Measurements from ENCODE around the gene AKAP6. TPM values are rescaled to one million over a fixed set of nuclear protein-coding genes. Genes with fewer than 3 reads are reported as not detected.

AKAP6 gene
- total and polyA plus RNA-seq, 10 of the 15 experiments (the other 5 are each of a cell fraction or from before 2014, with no cell fraction given), result 0.35 to 5.9 (median 2.2) TPM

DNA sequence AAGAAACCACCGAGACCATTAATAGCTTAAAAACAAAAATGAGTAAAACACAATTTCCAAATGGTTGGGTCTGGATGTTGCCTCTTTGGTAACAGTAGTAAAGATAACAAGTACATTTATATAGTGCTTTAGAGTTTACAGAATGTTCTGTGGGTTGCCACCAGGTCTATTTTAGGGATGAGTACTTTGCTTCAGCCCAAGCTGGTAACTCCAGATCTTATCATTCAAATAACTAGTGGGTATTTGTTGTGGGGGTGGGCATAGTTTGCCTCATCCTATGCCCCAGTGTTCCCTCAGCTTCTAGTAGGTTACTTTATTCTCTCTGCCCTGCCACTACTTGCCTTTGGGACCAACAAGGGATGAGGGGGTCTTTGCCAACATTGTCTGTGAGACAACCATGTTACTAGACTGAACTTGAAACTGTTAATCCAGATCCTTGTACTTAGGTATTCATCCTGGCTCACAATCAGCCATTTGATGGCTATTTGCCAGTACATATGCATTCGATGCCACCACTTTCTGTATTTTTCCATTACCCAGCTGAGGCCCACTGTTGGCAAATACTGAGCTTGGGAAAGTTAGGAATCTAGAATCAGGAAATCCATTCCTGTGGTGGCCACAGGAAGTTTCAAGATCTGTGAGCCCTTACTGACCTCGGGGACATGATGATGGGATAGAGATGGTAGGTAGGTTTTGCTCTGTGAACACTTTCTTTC lies 17.6 kb upstream of the AKAP6 start:
- Histone ChIP-seq H3K9ac (ENCODE audit: control insufficient read depth, insufficient read depth, low read length) (no peak overlapping the region), H3K27me3 (replicated peaks in 1 of 2; ENCODE audit: control insufficient read depth in 2 of 2, insufficient read depth in 2 of 2, low read length in 1 of 2) (no peaks in the 10 kb centered on the region), H3K9me3 (replicated peaks; ENCODE audit: control insufficient read depth, insufficient read depth, low read length) (no peaks in the 10 kb centered on the region), H3K27ac (ENCODE audit: control insufficient read depth, insufficient read depth) (no peak overlapping the region), H3K4me1 (ENCODE audit: control insufficient read depth, insufficient read depth, low read length) (no peaks in the 10 kb centered on the region), H3K79me2 (ENCODE audit: control insufficient read depth, insufficient read depth, low read length) (no peaks in the 10 kb centered on the region), H3K4me3 (no peak overlapping the region), H3K4me2 (ENCODE audit: control insufficient read depth, insufficient read depth) (no peak overlapping the region), H2AFZ (ENCODE audit: control insufficient read depth, low read depth, low read length) (no peak overlapping the region), H4K20me1 (ENCODE audit: control insufficient read depth, insufficient read depth) (no peaks in the 10 kb centered on the region), H3K36me3 (ENCODE audit: control insufficient read depth in 2 of 2, insufficient read depth in 2 of 2, low read length in 1 of 2) (no peaks in the 10 kb centered on the region)
- in situ Hi-C loops (cut with MboI) (no loop called here), intact Hi-C loops (cut with micrococcal nuclease; ENCODE audit: unreplicated experiment) (no loop called here)
- no peak for TF ChIP-seq WRNIP1 (IDR thresholded peaks at IDR 0.05; ENCODE audit: borderline replicate concordance, low read depth, low read length)
- TF ChIP-seq, protein P1, sequence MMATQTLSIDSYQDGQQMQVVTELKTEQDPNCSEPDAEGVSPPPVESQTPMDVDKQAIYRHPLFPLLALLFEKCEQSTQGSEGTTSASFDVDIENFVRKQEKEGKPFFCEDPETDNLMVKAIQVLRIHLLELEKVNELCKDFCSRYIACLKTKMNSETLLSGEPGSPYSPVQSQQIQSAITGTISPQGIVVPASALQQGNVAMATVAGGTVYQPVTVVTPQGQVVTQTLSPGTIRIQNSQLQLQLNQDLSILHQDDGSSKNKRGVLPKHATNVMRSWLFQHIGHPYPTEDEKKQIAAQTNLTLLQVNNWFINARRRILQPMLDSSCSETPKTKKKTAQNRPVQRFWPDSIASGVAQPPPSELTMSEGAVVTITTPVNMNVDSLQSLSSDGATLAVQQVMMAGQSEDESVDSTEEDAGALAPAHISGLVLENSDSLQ (IDR thresholded peaks at IDR 0.05), result no peak
- DNase-seq (ENCODE audit: low read depth, low spot score), result no peak
- no peak for FAIRE-seq
- BruUV-seq (replicated peaks), result no TSS peak
- ATAC-seq, result no peak
- ChIA-PET RAD21 (ENCODE audit: unreplicated experiment) (no interaction called here), CTCF (no interaction called here), POLR2A (no interaction called here), SMC1A (ENCODE audit: uncharacterized antibody, unreplicated experiment) (no interaction called here)
- 21% methylated on average over 3 of the region's 3 CpGs for WGBS (ENCODE audit: insufficient coverage, insufficient replicate concordance, low lambda C conversion rate, missing lambda C conversion rate)

DNA sequence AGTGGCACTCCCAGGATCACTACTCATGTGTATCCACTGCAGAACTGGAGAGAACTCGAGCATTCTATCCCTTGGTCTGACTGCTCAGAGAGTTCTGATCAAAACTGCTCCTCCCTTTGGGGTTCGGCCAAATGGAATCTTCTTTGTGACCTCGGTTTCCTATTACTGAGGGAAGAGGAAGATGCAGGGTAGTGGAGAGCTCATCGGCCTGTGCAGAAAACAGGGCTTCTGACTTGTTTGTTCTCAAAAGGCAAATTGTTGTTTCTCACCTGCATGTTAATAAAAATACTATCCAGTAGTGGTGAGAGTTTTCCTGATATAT lies 17.1 kb upstream of the AKAP6 start:
- Histone ChIP-seq H3K27ac (ENCODE audit: control insufficient read depth, insufficient read depth) (no peak overlapping the region), H3K36me3 (ENCODE audit: control insufficient read depth in 2 of 2, insufficient read depth in 2 of 2, low read length in 1 of 2) (no peaks in the 10 kb centered on the region), H3K9ac (ENCODE audit: control insufficient read depth, insufficient read depth, low read length) (no peak overlapping the region), H2AFZ (ENCODE audit: control insufficient read depth, low read depth, low read length) (no peak overlapping the region), H3K4me1 (ENCODE audit: control insufficient read depth, insufficient read depth, low read length) (no peaks in the 10 kb centered on the region), H3K27me3 (replicated peaks in 1 of 2; ENCODE audit: control insufficient read depth in 2 of 2, insufficient read depth in 2 of 2, low read length in 1 of 2) (no peaks in the 10 kb centered on the region), H3K4me3 (no peak overlapping the region), H3K79me2 (ENCODE audit: control insufficient read depth, insufficient read depth, low read length) (no peaks in the 10 kb centered on the region), H4K20me1 (ENCODE audit: control insufficient read depth, insufficient read depth) (no peaks in the 10 kb centered on the region), H3K9me3 (replicated peaks; ENCODE audit: control insufficient read depth, insufficient read depth, low read length) (no peaks in the 10 kb centered on the region), H3K4me2 (ENCODE audit: control insufficient read depth, insufficient read depth) (no peak overlapping the region)
- in situ Hi-C loops (cut with MboI), result no loop called here
- RAD21 ChIA-PET (ENCODE audit: unreplicated experiment), result no interaction called here
- BruUV-seq (replicated peaks), result no TSS peak
- DNase-seq (ENCODE audit: low read depth, low spot score) (no peak), FAIRE-seq (no peak), ATAC-seq (no peak)
- WGBS (ENCODE audit: insufficient coverage, insufficient replicate concordance, low lambda C conversion rate, missing lambda C conversion rate), result 16% methylated on average over 4 of the region's 4 CpGs
- intact Hi-C loops (cut with micrococcal nuclease; ENCODE audit: unreplicated experiment), result no loop called here
- CTCF ChIA-PET, result no interaction called here
- SMC1A ChIA-PET (ENCODE audit: uncharacterized antibody, unreplicated experiment), result no interaction called here
- POLR2A ChIA-PET, result no interaction called here
- no peak for TF ChIP-seq CBX3 (IDR thresholded peaks at IDR 0.05; ENCODE audit: borderline replicate concordance, low read depth)
- TF ChIP-seq, protein P2, sequence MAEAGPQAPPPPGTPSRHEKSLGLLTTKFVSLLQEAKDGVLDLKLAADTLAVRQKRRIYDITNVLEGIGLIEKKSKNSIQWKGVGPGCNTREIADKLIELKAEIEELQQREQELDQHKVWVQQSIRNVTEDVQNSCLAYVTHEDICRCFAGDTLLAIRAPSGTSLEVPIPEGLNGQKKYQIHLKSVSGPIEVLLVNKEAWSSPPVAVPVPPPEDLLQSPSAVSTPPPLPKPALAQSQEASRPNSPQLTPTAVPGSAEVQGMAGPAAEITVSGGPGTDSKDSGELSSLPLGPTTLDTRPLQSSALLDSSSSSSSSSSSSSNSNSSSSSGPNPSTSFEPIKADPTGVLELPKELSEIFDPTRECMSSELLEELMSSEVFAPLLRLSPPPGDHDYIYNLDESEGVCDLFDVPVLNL (IDR thresholded peaks at IDR 0.05; ENCODE audit: low read depth, low read length), result no peak
- TF ChIP-seq, protein P3, sequence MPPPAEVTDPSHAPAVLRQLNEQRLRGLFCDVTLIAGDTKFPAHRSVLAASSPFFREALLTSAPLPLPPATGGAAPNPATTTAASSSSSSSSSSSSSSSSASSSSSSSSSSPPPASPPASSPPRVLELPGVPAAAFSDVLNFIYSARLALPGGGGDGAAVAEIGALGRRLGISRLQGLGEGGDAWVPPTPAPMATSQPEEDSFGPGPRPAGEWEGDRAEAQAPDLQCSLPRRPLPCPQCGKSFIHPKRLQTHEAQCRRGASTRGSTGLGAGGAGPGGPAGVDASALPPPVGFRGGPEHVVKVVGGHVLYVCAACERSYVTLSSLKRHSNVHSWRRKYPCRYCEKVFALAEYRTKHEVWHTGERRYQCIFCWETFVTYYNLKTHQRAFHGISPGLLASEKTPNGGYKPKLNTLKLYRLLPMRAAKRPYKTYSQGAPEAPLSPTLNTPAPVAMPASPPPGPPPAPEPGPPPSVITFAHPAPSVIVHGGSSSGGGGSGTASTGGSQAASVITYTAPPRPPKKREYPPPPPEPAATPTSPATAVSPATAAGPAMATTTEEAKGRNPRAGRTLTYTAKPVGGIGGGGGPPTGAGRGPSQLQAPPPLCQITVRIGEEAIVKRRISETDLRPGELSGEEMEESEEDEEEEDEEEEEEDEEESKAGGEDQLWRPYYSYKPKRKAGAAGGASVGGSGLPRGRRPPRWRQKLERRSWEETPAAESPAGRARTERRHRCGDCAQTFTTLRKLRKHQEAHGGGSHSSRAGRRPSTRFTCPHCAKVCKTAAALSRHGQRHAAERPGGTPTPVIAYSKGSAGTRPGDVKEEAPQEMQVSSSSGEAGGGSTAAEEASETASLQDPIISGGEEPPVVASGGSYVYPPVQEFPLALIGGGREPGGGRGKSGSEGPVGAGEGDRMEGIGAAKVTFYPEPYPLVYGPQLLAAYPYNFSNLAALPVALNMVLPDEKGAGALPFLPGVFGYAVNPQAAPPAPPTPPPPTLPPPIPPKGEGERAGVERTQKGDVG (CRISPR knock-in tag; IDR thresholded peaks at IDR 0.05), result no peak
- no peak for TF ChIP-seq PAX8 (IDR thresholded peaks at IDR 0.05)
- TF ChIP-seq, protein P4, sequence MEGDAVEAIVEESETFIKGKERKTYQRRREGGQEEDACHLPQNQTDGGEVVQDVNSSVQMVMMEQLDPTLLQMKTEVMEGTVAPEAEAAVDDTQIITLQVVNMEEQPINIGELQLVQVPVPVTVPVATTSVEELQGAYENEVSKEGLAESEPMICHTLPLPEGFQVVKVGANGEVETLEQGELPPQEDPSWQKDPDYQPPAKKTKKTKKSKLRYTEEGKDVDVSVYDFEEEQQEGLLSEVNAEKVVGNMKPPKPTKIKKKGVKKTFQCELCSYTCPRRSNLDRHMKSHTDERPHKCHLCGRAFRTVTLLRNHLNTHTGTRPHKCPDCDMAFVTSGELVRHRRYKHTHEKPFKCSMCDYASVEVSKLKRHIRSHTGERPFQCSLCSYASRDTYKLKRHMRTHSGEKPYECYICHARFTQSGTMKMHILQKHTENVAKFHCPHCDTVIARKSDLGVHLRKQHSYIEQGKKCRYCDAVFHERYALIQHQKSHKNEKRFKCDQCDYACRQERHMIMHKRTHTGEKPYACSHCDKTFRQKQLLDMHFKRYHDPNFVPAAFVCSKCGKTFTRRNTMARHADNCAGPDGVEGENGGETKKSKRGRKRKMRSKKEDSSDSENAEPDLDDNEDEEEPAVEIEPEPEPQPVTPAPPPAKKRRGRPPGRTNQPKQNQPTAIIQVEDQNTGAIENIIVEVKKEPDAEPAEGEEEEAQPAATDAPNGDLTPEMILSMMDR (IDR thresholded peaks at IDR 0.05 in 2 of 3, conservative IDR thresholded peaks at IDR 0.05 in 1 of 3; ENCODE audit: control insufficient read depth in 2 of 3, extremely low read depth in 1 of 3, insufficient read depth in 1 of 3, low read depth in 3 of 3, low read length in 3 of 3), result no peak
- no peak for TF ChIP-seq TCF3 (IDR thresholded peaks at IDR 0.05; ENCODE audit: borderline replicate concordance, insufficient read depth, low read depth, low read length)
- TF ChIP-seq GABPA (IDR thresholded peaks at IDR 0.05; ENCODE audit: low read depth), result no peak
- TF ChIP-seq IRF4 (IDR thresholded peaks at IDR 0.05; ENCODE audit: low read depth, low read length), result no peak
